ENCODE data around the gene MIOX. TPM values are rescaled to one million over a fixed set of nuclear protein-coding genes. Genes with fewer than 3 reads are reported as not detected.

The MIOX gene
- total and polyA plus RNA-seq, 9 of the 15 experiments (the other 6 are each of a cell fraction or from before 2014, with no cell fraction given), result 0.08 TPM; not detected in 8

DNA sequence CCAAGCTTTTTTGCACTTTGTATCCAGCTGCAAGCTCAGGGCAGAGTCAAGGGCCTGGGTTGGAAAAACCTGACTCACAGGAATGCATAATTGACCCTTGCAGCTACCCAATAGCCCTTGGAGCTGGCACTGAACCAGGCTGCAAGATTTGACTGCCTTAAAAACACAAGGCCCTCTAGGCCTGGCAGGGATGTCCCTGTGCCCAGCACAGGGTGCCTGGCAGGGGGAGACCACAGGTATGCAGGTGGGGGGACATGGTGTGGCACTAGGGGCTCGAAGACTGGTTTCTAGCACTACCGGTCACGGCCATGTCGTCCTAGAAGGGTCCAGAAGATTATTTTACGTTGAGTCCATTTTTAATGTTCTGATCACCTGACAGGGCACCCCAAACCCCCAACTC, 42.0 kb upstream of the MIOX start:
- TF ChIP-seq HNRNPUL1 (IDR thresholded peaks at IDR 0.05; ENCODE audit: low read length) (no peak), HMG20B (CRISPR knock-in tag; IDR thresholded peaks at IDR 0.05) (no peak), GTF2F1 (IDR thresholded peaks at IDR 0.05; ENCODE audit: low read depth, low read length) (no peak), ZNF263 (CRISPR knock-in tag; IDR thresholded peaks at IDR 0.05; ENCODE audit: borderline replicate concordance) (no peak)
- H3K27me3 ChIP-seq (ENCODE audit: control insufficient read depth in 2 of 2, insufficient read depth in 2 of 2, low read length in 2 of 2), result no peaks in the 10 kb centered on the region
- no TSS peak for BruUV-seq (replicated peaks)
- ATAC-seq (no peak), FAIRE-seq (no peak), DNase-seq (ENCODE audit: extremely low read depth in 1 of 4, low spot score in 3 of 4) (no peak)
- no peak overlapping the region for H3K4me2 ChIP-seq (ENCODE audit: insufficient read depth, low read length)
- no peaks in the 10 kb centered on the region for H4K20me1 ChIP-seq (replicated peaks; ENCODE audit: control insufficient read depth, insufficient read depth, low read length)
- ChIA-PET CTCF (ENCODE audit: low intra/inter-chr PET ratio) (no interaction called here), POLR2A (interaction anchor here (0.6 to 0.7 kb wide), 3 partner anchors 28 to 580 kb away, joined by 3 read pairs; no protein-coding TSS in a partner anchor)
- peaks cover 0 to 41% of the 10 kb centered on the region in 2 experiments; a peak in 2 of 5 replicates for H3K4me1 ChIP-seq (replicated peaks in 1 of 2; ENCODE audit: control insufficient read depth in 2 of 2, insufficient read depth in 2 of 2, low read length in 2 of 2)
- WGBS (ENCODE audit: insufficient coverage, low coverage, missing lambda C conversion rate), result 89% methylated on average over 5 of the region's 5 CpGs
- no peak overlapping the region for H2AFZ ChIP-seq (ENCODE audit: low read depth, low read length)
- H3K79me2 ChIP-seq (ENCODE audit: control insufficient read depth, insufficient read depth, low read length), result no peaks in the 10 kb centered on the region
- no peak overlapping the region for H3K4me3 ChIP-seq
- no peaks in the 10 kb centered on the region for H3K9me1 ChIP-seq (ENCODE audit: control insufficient read depth, insufficient read depth, low read length)
- no peak overlapping the region for H3K27ac ChIP-seq (ENCODE audit: extremely low read depth, low read depth, low read length)
- peaks cover 66% of the 10 kb centered on the region; the same call in 1 of the 3 replicates for H3K36me3 ChIP-seq (ENCODE audit: control insufficient read depth, insufficient read depth, low read length)
- no peak overlapping the region for H3K9ac ChIP-seq (ENCODE audit: insufficient read depth in 1 of 2, low read depth in 2 of 2, low read length in 2 of 2)
- in situ Hi-C loops (cut with MboI), result no loop called here
- intact Hi-C loops (cut with micrococcal nuclease), result no loop called here
- no peaks in the 10 kb centered on the region for H3K9me3 ChIP-seq (replicated peaks; ENCODE audit: control insufficient read depth, insufficient read depth, low read depth, low read length)

DNA sequence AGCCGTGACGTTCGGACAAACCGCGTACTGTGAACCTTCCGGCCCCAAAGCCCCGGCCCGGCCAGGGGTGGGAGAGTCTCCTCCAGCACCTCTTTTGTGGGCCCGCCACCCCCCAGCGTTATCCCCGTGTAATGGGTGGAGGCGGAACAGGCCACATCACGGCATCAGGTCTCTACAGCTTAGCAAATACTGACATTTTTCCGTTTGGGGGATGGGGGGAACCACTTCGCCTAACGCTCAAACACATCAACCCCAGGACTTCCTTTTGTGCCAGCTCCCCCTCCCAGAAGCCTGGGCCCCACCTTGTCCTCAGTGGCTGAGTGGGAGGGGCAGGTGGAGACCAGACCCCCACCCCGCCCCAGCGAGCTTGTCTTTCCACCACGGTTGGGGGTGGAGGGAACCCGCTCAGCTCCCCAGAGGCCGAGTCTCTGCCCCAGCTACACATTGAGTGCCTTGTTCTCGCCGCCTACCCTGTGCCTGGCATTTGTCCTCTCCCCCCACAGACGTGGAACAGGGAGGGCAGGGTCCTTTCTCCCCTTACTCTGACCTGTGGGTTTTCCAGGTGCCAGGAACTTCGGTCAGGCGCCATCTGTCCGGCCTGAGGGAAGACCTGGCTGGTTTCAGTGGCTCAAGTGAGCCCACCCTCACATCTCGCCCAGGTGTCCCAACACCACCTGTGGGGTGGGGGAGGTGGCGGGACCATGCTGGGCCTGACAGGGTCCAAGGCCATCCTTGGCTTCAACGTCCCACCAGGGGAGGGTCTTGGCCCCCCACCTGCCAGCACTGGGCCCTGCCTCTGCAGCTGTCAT, 41.4 kb upstream of the MIOX start:
- intact Hi-C loops (cut with micrococcal nuclease) (no loop called here), in situ Hi-C loops (cut with MboI) (no loop called here)
- POLR2A ChIA-PET, result interaction anchor here (0.6 to 0.7 kb wide), 3 partner anchors 27 to 581 kb away, joined by 3 read pairs; no protein-coding TSS in a partner anchor
- FAIRE-seq, result no peak
- ATAC-seq, result no peak
- Histone ChIP-seq H3K9me3 (replicated peaks; ENCODE audit: control insufficient read depth, insufficient read depth, low read depth, low read length) (no peaks in the 10 kb centered on the region), H3K4me1 (replicated peaks in 1 of 2; ENCODE audit: control insufficient read depth in 2 of 2, insufficient read depth in 2 of 2, low read length in 2 of 2) (peaks cover 0 to 42% of the 10 kb centered on the region in 2 experiments; a peak in 2 of 5 replicates), H3K27me3 (ENCODE audit: control insufficient read depth in 2 of 2, insufficient read depth in 2 of 2, low read length in 2 of 2) (no peaks in the 10 kb centered on the region), H3K4me3 (no peak overlapping the region), H4K20me1 (replicated peaks; ENCODE audit: control insufficient read depth, insufficient read depth, low read length) (no peaks in the 10 kb centered on the region), H3K36me3 (ENCODE audit: control insufficient read depth, insufficient read depth, low read length) (peaks cover 63% of the 10 kb centered on the region; the same call in 1 of the 3 replicates), H3K27ac (ENCODE audit: extremely low read depth, low read depth, low read length) (no peak overlapping the region), H2AFZ (ENCODE audit: low read depth, low read length) (no peak overlapping the region), H3K9ac (ENCODE audit: insufficient read depth in 1 of 2, low read depth in 2 of 2, low read length in 2 of 2) (no peak overlapping the region; a peak in 1 of 4 replicates), H3K4me2 (ENCODE audit: insufficient read depth, low read length) (no peak overlapping the region), H3K79me2 (ENCODE audit: control insufficient read depth, insufficient read depth, low read length) (no peaks in the 10 kb centered on the region), H3K9me1 (ENCODE audit: control insufficient read depth, insufficient read depth, low read length) (peaks cover 2% of the 10 kb centered on the region)
- CTCF ChIA-PET (ENCODE audit: low intra/inter-chr PET ratio), result no interaction called here
- WGBS (ENCODE audit: insufficient coverage, low coverage, missing lambda C conversion rate), result 61% methylated on average over 13 of the region's 30 CpGs
- TF ChIP-seq POLR2AphosphoS2 (IDR thresholded peaks at IDR 0.05; ENCODE audit: low read length) (peak; percentile 79), POLR2A (conservative IDR thresholded peaks at IDR 0.05) (peak; percentile 63), RBM22 (IDR thresholded peaks at IDR 0.05; ENCODE audit: low read depth, low read length, poor library complexity, severe bottlenecking) (peak; percentile 63), RCOR1 (IDR thresholded peaks at IDR 0.05; ENCODE audit: borderline replicate concordance in 1 of 2, low read depth in 2 of 2, low read length in 2 of 2) (no peak), POLR2G (IDR thresholded peaks at IDR 0.05; ENCODE audit: low read depth, low read length) (peak; percentile 72), ZNF76 (CRISPR knock-in tag; IDR thresholded peaks at IDR 0.05; ENCODE audit: borderline replicate concordance) (no peak), PHF21A (IDR thresholded peaks at IDR 0.05; ENCODE audit: borderline replicate concordance, low read depth) (no peak), RBFOX2 (IDR thresholded peaks at IDR 0.05; ENCODE audit: low read depth, low read length) (0 out of 2 replicates have a peak, but pooled peaks have one; percentile 11), SUPT5H (IDR thresholded peaks at IDR 0.05) (peak; percentile 57; the same call in 1 of the 2 replicates), MYC (IDR thresholded peaks at IDR 0.05; ENCODE audit: low read depth, low read length) (no peak), MYC (CRISPR knock-in tag; IDR thresholded peaks at IDR 0.05; ENCODE audit: borderline replicate concordance, low read depth) (no peak)
- TF ChIP-seq, protein P1, sequence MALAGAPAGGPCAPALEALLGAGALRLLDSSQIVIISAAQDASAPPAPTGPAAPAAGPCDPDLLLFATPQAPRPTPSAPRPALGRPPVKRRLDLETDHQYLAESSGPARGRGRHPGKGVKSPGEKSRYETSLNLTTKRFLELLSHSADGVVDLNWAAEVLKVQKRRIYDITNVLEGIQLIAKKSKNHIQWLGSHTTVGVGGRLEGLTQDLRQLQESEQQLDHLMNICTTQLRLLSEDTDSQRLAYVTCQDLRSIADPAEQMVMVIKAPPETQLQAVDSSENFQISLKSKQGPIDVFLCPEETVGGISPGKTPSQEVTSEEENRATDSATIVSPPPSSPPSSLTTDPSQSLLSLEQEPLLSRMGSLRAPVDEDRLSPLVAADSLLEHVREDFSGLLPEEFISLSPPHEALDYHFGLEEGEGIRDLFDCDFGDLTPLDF (CRISPR knock-in tag; IDR thresholded peaks at IDR 0.05), result no peak
- peak in 1 of 4 experiments; percentile 24 for DNase-seq (ENCODE audit: extremely low read depth in 1 of 4, low spot score in 3 of 4)
- BruUV-seq (replicated peaks), result TSS peak; percentile 41
